ENCODE measurements around the gene KANK4.
"Not testable (repeated sequence)": the region's sequence is repeated elsewhere in the genome, so short reads cannot be mapped to it uniquely, and the experiment has no call there.

The KANK4 gene

DNA sequence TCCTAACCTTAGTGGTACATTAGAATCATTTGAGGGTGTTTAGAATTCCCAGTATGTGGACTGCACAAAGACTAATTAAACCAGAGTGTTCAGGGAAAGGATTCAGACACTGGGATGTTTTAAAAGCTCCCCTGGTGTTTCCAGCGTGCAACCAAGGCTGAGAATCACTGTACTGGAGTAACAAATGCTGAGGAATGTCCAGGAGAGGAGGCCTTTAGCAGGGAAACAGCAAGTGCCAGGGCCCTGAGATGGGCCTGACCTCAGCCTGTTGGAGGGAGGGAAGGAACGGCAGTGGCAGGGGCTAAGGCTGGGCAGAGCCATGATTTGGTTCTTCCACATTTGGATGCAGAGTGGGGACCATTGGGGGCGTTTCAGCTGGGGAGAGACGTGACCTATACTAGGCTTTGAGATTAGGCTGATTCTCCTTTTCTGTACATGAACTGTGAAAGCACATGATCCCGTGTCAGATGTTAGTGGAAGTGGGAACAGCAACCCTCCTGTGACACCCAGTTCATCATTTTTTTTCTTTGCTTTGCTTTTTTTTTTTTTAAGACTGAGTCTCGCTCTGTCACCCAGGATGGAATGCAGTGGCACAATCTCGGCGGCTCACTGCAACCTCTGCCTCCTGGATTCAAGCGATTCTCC, 49.3 kb downstream of the KANK4 start:
- no peak for DNase-seq

DNA sequence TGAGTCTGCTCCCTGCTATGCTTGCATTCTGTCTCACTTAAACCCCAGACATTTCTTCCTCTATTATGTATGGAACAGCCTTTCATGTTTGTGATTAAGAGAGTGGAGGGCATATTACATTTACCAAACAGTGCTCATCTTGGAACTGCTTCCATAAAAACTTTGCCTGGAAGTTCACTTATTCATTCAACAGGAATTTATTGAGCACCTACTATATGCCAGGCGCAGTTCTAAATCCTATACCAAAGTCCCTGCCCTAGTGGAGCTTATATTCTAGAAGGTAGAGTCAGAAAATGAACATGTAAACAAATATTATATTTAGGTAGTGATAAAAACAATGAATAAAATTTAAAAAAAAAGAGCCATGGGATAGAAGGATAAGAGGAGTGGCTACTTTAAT, 49.8 kb downstream of the KANK4 start:
- DNase-seq, result no peak

DNA sequence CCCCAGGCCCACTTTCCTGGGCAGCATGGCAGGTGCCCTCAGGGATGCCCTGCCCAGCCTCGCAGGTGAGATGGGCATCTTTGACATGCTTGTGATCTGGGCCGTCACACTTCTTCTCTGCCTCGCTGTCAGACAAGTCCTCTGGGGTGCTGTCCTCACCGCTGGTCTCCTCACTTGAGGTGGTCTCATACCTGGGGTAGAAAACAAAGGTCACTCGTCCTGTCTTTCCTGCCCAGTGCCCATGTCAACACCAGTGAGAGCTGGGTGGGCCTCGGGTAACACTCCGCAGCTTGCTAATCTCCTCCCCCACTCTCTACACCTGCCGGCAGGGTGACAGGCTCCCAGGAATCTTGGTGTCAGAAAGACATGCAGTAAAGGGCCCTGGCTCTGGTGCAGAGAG, 50.9 kb downstream of the KANK4 start:
- DNase-seq, result no peak

DNA sequence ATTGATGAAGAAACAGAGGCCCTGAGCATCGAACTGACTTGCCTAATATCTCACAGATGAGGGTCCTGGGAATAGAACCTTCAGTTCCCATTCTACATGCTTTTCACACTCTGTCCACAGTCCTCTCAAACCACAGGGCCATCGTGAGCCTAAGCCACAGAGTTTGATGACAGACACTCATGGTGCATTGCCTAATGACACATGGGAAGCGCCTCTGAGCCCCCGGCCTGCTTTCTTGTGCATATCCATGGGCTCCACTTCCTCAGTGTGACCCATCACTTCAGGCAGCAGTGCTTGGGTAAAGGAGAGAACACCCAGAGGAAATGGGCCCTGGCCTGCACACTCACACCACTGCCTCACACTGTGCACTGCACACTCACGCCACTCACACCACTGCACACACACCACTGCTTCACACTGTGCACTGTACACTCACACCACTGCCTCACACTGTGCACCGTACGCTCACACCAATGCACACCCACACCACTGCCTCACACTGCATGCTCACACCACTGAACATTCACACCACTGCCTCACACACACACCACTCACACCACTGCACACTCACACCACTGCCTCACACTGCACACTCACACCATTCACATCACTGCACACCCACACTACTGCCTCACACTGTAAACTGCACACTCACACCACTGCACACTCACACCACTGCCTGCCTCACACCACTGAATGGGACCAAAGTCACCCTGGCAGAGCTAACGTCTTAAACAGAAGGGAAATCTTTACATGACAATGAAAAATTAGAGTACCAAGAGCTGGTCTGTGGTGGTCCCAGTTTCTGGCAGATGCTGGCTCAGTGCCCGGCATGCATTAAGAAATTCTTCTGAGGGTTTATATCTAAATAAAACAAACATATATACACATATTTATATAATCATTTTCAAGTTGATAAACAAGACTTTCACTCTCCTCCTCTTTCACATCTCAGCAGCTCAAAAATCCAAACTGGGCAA, 53.0 kb downstream of the KANK4 start:
- no peak for DNase-seq

DNA sequence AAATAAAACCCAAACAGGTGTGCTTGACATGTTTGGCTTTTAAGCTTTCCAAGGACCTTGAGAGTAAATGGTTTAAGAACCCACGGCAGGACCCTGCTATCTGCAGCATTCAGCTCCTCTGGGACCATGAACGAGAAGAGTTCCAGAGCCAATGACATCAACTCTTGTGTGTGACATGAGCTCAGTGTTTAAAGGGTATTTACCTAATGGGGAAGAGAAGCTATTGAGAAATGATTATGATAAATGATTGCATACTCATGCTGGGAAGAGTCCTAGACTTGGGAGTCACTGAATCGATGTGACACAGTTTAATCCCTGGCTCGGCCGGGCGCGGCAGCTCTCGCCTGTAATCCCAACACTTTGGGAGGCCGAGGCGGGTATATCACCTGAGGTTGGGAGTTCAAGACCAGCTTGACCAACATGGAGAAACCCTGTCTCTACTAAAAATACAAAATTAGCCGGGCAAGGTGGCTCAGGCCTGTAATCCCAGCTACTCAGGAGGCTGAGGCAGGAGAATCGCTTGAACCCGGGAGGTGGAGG, 55.4 kb downstream of the KANK4 start:
- DNase-seq, result no peak

DNA sequence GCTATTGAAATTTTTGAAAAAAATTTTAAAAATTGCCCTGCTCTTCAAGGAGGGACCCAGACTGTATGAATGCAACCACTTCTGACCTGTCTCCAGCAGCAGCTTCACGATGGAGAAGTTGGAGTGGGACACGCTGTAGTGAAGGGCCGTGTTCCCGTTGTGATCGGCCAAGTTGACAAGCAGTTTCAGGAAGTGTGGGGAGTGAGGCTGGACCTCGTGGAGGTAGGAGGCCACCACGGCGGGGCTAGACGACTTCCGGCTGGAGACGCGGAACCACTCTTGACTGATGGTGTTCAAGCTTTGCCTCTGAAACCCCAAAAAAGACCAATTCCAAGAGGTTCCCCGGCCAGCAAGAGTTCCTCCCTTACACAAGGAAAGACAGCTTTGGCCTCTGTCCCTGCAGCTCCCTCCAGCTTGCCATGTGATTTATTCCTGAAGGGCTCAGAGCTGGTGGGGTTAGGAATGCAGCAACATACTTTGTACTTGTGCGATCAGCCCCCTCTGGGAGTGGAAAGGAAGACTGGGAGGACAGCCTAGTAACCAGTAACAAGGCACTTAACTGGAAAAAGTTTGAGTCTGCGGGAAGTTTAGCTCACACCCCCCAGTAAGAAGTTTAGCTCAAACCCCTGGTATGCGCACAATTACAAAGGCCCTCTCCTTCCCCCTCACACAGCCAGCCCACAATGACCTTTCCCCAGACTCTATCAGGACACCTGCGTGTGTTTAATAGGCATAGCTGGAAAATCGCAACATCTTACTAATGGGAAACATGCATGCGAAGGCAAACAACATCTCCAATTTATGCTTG, 56.0 kb downstream of the KANK4 start:
- no peak for DNase-seq

DNA sequence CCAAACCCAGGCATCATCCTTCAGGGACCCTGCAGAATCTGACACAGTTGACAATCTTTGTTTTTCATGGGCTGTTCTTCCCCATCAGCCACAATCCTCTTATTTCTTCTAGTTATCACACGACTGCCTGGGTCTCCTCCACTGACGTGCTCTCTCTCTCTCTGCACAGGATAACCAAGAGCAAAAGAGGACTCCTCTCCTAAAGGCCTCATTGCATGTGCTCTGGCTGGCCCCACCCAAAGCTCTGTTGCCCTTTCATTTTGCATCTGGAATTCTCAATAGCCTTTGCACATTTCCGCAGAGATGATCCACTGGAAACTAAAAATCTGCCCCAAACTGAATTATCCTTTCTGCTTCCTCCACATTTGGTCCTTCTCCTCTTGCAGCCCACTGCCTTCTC, 58.5 kb downstream of the KANK4 start:
- no peak for DNase-seq

DNA sequence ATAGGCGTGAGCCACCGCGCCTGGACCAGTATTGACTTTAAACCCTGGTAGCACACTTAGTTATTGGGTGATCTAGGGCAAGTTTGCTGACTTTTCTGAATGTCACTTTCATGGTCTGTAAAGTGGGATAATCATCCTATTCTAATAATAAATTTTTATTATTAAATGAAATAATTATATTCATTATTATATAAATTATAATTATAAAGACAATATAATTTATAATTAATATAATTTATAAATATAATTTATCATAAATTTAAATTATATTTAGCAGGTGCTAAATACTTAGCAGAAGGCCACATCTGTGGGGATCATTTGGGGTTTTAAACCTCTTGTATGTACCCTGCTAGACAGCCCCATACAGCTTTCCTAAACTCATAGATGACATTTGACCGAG, 59.7 kb downstream of the KANK4 start:
- no peak for DNase-seq

DNA sequence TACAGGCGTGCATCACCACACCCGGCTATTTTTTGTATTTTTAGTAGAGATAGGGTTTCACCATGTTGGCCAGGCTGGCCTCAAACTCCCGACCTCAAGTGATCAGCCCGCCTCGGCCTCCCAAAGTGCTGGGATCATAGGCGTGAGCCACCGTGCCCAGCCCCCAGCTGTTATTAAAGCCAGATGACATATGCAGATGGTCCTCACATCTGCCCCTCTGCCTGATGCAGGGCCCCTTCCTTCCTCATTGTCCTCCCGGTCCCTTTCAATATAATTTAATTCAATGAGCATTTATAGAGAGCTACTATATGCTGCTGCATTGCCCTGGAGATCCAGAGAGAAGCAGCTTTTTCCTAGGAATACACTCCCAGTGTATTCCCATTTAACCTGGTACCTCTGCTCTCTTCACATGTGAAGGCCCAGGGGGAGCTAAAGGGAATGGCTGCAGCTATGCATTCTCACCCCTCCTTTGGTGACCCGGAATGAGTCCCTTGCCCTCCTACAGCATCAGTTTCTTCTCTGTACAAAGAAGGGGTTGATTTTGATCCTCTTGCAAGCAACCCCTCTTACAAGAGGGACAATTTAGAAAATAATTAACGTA, 69.0 kb downstream of the KANK4 start:
- DNase-seq, result no peak

DNA sequence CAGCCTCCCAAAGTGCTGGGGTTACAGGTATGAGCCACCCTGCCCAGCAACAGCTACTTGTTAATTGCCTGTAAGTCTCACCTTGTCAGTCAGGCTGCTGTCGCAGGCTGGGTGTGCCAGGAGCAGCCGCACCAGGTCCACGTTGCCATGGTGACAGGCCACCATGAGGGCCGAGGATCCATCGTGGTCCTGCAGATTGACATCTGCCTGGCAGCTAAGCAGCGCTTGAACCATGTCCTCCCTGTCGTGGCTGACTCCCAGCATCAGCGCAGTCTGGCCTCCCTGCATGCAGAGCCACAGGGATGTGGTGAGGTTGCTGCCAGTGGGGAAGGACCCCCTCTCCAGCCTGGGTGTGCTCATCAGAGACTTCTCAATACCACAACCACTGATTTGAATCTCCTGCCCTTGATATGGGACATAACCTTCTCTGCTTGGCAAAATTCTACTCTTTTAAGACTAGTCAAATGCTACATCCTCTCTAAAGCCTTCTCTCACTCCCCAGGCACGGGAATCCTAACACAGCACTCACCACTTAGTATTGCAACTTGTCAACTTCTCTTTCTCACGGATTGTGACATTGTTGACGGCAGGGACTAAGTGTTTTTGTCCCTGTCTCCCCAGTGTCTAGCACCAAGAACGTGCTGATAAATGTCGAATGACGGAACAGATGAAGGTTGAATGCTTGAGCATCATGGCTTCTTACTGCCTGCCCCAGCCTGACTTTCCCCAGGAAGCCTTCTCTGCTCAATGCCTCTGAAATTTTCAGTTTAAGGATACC, 71.7 kb downstream of the KANK4 start:
- no peak for DNase-seq

DNA sequence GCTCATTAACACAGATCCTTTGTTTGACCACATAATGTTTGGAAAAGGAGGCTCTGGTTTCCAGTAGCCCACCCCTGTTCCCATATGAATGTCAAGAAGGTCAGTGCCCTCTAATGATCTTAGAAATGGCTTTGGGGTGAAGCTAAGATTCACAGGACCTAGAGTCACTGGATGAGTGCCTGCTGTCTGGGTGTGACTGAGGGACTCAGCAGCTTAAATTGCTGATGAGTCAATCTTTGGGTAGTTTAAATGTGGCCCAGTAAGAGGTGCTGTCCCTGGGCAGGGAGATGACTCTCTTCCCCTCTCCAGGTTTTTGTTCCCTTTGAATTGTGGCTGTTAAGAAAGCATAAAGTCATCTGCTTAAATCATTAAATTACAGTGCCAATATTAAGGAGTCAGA, 74.0 kb downstream of the KANK4 start:
- DNase-seq, result no peak

DNA sequence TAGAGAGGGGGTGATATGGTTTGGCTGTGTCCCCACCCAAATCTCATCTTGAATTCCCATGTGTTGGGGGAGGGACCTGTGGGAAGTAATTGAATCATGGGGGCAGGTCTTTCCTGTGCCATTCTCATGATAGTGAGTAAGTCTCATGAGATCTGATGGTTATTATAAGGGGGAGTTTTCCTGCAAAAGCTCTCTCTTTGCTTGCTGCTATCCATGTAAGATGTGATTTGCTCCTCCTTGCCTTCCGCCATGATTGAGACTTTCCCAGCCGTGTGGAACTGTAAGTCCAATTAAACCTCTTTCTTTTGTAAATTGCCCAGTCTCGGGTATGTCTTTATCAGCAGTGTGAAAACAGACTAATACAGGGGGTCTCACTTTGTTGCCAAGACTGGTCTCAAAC, 74.9 kb downstream of the KANK4 start:
- not testable (repeated sequence) for DNase-seq

DNA sequence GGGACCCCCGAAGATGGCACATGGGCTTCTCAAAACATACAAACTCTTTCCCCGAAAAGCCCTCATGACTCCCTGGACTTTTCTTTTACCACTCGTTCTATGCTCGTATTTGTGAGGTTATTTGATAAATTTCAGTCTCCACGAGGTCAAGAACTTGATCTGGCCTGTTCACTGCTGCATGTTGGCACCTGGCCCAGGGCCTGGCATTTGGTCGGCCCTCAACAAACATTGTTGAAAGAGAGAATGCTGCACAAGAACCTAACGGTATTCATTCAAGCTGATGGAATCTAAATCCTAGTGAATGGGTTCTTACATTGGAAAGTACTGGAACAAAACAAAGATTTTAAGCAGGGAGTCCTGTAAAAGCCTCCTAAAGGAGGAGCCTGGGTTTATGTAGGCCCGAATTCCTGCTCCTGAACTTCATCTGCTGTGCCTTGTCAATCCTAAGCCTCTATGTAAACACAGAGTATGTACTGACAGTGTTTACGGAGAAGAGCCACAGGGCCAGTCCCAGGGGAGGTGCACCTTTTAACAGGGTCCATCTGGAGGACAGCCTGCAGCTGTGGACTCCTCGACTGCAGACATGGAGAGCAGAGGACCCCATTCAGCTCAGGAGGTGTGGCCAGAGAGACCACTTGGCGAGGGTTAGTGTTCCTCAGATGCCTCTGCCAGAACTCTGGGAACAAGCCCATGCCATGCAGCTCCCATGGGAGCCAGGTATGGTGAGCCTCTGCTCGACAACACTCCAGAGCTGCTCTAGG, 77.7 kb downstream of the KANK4 start:
- no peak for DNase-seq

DNA sequence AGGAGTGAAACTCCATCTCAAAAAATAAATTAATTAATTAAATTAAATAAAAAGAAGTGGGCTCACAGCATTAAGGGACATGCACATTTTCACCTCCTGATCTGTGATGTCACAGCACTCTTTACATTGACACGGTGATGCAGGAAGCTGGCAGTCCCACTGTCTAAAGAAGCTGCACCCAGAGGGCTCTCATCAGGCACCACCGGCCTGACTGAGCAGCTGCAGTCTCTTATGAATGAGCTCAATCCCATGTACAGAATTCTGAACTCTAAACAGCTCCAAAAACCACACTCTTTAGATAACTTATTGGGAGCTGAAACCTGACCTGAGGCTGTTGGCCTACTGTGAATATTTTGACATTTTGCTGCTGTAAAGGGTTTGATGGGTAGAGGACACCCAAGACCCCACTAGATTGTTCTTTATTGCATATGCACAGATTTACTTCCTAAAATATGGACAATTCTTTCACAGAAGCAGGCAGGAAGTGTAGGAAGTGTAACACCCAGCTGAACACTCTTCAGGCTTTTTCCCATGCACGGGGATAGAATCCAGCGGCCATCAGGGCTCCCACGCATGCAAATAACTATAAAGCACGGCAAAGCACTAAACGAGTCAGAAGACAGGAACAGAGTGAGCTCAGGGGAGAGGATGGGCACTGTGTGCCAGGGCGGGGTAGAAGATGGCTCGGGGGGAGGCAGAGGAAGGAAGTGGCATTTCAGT, 78.4 kb downstream of the KANK4 start:
- DNase-seq, result no peak

DNA sequence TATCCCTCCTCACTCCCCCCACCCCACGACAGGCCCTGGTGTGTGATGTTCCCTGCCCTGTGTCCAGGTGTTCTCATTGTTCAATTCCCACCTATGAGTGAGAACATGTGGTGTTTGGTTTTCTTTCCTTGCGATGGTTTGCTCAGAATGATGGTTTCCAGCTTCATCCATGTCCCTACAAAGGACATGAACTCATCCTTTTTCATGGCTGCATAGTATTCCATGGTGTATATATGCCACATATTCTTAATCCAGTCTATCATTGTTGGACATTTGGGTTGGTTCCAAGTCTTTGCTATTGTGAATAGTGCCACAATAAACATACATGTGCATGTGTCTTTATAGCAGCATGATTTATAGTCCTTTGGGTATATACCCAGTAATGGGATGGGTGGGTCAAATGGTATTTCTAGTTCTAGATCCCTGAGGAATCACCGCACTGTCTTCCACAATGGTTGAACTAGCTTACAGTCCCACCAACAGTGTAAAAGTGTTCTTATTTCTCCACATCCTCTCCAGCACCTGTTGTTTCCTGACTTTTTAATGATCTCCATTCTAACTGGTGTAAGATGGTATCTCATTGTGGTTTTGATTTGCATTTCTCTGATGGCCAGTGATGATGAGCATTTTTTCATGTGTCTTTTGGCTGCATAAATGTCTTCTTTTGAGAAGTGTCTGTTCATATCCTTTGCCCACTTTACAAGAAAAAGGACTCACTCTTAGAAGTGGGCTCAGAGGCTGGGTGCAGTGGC, 79.4 kb downstream of the KANK4 start:
- DNase-seq, result not testable (repeated sequence)

DNA sequence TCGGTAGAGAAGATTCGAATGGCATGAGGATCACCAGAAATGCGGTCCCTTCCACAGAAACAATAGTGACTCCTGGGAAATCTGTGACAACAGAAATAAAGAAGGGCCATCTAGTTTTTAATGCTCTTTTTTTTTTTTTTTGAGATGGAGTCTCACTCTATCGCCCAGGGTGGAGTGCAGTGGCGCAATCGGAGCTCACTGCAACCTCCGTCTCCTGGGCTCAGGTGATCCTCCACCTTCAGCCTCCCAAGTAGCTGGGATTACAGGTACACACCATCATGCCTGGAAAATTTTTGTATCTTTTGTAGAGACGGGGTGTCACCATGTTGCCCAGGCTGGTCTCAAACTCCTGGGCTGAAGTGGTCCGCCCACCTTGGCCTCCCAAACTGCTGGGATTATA, 80.7 kb downstream of the KANK4 start:
- no peak for DNase-seq

DNA sequence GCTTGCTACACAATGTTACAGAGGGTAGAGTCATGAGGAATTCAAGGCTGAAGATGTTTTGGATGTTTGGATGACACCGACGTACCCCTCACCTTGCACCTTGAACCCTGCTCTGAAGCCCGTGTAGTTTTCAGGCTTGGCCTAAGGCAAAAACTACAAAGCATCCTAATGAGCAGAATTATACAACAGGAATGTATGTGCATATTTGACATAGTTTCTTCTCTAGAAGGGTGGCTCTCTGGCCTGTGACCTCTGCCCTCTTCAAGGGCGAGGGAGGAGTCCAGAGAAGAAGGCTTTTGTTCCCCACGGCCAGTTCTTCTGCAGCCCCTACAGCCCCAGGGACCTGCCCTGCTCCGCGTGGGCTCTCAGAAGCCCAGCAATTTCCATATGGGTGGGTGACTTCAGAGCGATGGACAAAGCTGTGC, 81.3 kb downstream of the KANK4 start:
- DNase-seq, result no peak

DNA sequence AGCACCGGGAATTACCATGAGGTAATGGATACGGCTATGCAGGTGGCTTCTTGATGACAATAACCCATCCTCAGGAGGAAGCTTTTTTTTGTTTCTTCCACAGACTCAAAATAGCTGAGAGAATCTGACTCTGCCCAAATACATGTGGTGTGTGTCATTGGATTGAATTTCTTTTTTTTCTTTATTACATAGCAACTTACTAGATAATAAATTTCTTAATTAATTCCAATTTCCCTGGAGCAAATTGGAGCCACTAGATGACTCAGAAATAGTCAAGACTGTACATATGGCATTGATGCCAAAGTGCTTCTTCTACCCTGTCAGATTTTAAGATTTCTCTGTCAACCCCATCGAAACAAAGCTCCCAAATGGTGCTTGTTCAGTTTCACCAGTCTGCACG, 81.9 kb downstream of the KANK4 start:
- DNase-seq, result no peak

DNA sequence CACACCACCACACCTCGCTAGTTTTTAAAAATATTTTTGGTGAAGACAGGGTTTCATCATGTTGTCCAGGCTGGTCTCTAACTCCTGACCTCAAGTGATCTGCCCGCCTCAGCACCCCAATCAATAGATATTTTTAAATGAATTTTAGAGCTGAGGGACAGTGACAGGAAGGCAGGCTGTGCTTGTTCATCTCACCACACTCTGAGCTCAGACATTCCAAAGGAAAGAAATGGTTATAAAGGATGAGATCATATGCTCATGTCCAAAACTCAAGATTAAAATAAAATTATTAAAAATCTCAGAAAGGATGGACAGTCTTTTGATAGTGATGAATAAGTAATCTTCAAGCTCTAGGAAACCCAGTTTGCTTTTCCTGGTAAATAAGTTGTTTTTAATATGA, 83.7 kb downstream of the KANK4 start:
- no peak for DNase-seq

DNA sequence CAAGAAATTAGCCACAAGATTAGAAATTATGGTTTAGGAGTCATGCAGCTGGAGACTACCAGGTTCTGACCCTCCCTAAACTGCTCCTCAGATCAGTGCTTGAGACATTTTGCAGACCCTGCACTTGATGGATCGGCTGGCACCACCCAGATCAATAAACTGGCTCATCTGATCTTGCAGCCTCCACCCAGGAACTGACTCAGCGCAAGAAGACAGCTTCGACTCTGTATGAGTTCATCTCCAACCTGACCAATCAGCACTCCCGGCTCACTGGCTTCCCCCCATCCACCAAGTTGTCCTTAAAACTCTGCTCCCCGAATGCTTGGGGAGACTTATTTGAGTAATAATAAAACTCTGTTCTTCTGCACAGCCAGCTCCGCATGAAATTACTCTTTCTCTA, 84.5 kb downstream of the KANK4 start:
- no peak for DNase-seq

Data from stimulated activated naive CD4-positive, alpha-beta T cell treated with Interleukin-2 at 50 U/mL for 16 hours (primary cell).